ENCODE results near the gene RALGDS. TPM values are rescaled to one million over a fixed set of nuclear protein-coding genes. Genes with fewer than 3 reads are reported as not detected.

RALGDS gene
- total and polyA plus RNA-seq, 9 of the 15 experiments (the other 6 are each of a cell fraction or from before 2014, with no cell fraction given), result 0.75 to 43.3 (median 27.1) TPM

DNA sequence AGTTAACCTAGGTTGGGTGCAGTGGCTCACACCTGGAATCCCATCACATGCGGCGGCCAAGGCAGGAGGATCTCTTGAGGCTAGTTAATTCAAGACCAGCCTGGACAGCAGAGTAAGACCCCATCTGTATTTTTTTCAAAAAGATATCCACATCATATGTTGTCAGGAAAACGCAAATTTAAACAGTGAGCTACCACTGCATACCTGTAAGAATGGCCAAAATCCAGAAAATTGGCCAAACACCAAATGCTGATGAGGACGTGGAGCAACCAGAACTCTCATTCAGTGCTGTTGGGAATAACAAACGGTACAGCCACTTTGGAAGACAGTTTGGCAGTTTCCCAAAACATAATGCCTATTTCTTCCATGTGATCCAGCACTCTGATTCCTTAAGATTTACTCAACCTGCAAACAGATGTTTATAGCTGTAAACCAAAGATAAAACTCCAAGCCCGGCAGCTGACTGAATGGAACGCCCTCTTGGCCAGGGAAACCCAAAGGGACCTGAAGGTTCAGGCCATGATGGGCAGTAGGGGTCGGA is 46.9 kb downstream of the RALGDS start (continued):
- TF ChIP-seq MYC (IDR thresholded peaks at IDR 0.05; ENCODE audit: low read depth, low read length), result no peak
- no peak for TF ChIP-seq MYC (CRISPR knock-in tag; IDR thresholded peaks at IDR 0.05; ENCODE audit: borderline replicate concordance, low read depth)
- TF ChIP-seq SPI1 (IDR thresholded peaks at IDR 0.05; ENCODE audit: borderline replicate concordance, low read depth, low read length), result no peak
- no peak for TF ChIP-seq ZNF436 (CRISPR knock-in tag; IDR thresholded peaks at IDR 0.05)
- no peak for TF ChIP-seq KLF13 (tag; IDR thresholded peaks at IDR 0.05; ENCODE audit: borderline replicate concordance, low read depth)
- peak; percentile 77 to 80 for TF ChIP-seq KDM1A (IDR thresholded peaks at IDR 0.05)
- TF ChIP-seq TCF3 (CRISPR knock-in tag; IDR thresholded peaks at IDR 0.05), result peak; percentile 67
- no peak for TF ChIP-seq POLR2A (conservative IDR thresholded peaks at IDR 0.05)
- TF ChIP-seq, protein P1, sequence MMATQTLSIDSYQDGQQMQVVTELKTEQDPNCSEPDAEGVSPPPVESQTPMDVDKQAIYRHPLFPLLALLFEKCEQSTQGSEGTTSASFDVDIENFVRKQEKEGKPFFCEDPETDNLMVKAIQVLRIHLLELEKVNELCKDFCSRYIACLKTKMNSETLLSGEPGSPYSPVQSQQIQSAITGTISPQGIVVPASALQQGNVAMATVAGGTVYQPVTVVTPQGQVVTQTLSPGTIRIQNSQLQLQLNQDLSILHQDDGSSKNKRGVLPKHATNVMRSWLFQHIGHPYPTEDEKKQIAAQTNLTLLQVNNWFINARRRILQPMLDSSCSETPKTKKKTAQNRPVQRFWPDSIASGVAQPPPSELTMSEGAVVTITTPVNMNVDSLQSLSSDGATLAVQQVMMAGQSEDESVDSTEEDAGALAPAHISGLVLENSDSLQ (IDR thresholded peaks at IDR 0.05), result no peak
- TF ChIP-seq KAT7 (CRISPR knock-in tag; IDR thresholded peaks at IDR 0.05; ENCODE audit: borderline replicate concordance), result no peak
- TF ChIP-seq, protein P2, sequence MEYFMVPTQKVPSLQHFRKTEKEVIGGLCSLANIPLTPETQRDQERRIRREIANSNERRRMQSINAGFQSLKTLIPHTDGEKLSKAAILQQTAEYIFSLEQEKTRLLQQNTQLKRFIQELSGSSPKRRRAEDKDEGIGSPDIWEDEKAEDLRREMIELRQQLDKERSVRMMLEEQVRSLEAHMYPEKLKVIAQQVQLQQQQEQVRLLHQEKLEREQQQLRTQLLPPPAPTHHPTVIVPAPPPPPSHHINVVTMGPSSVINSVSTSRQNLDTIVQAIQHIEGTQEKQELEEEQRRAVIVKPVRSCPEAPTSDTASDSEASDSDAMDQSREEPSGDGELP (CRISPR knock-in tag; IDR thresholded peaks at IDR 0.05; ENCODE audit: borderline replicate concordance), result 0 out of 2 replicates have a peak, but pooled peaks have one; percentile 26
- TF ChIP-seq KAT8 (IDR thresholded peaks at IDR 0.05; ENCODE audit: low read depth), result no peak
- no peak for TF ChIP-seq RBM25 (IDR thresholded peaks at IDR 0.05; ENCODE audit: low read depth, low read length, severe bottlenecking)
- no peak for TF ChIP-seq DDX20 (tag; IDR thresholded peaks at IDR 0.05; ENCODE audit: low read depth)
- TF ChIP-seq MTA2 (IDR thresholded peaks at IDR 0.05; ENCODE audit: low read depth), result 0 out of 2 replicates have a peak, but pooled peaks have one; percentile 17
- no peak for TF ChIP-seq NCOA4 (IDR thresholded peaks at IDR 0.05; ENCODE audit: partially characterized antibody)
- no peak for TF ChIP-seq BRF1 (IDR thresholded peaks at IDR 0.05; ENCODE audit: borderline replicate concordance, extremely low read depth, insufficient read length)
- TF ChIP-seq TAL1 (IDR thresholded peaks at IDR 0.05), result peak; percentile 58
- TF ChIP-seq HDAC2 (IDR thresholded peaks at IDR 0.05), result 0 out of 2 replicates have a peak, but pooled peaks have one; percentile 42
- TF ChIP-seq RCOR1 (IDR thresholded peaks at IDR 0.05; ENCODE audit: borderline replicate concordance in 1 of 2, low read depth in 2 of 2, low read length in 2 of 2), result peak in 1 of 2 experiments; percentile 66; a peak in 2 of 4 replicates
- no peak for TF ChIP-seq KDM4B (IDR thresholded peaks at IDR 0.05; ENCODE audit: borderline replicate concordance in 2 of 2, low read depth in 1 of 2)
- no peak for TF ChIP-seq DACH1 (IDR thresholded peaks at IDR 0.05; ENCODE audit: partially characterized antibody)
- TF ChIP-seq, protein P3, sequence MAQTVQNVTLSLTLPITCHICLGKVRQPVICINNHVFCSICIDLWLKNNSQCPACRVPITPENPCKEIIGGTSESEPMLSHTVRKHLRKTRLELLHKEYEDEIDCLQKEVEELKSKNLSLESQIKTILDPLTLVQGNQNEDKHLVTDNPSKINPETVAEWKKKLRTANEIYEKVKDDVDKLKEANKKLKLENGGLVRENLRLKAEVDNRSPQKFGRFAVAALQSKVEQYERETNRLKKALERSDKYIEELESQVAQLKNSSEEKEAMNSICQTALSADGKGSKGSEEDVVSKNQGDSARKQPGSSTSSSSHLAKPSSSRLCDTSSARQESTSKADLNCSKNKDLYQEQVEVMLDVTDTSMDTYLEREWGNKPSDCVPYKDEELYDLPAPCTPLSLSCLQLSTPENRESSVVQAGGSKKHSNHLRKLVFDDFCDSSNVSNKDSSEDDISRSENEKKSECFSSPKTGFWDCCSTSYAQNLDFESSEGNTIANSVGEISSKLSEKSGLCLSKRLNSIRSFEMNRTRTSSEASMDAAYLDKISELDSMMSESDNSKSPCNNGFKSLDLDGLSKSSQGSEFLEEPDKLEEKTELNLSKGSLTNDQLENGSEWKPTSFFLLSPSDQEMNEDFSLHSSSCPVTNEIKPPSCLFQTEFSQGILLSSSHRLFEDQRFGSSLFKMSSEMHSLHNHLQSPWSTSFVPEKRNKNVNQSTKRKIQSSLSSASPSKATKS (CRISPR knock-in tag; IDR thresholded peaks at IDR 0.05), result no peak
- TF ChIP-seq, protein P4, sequence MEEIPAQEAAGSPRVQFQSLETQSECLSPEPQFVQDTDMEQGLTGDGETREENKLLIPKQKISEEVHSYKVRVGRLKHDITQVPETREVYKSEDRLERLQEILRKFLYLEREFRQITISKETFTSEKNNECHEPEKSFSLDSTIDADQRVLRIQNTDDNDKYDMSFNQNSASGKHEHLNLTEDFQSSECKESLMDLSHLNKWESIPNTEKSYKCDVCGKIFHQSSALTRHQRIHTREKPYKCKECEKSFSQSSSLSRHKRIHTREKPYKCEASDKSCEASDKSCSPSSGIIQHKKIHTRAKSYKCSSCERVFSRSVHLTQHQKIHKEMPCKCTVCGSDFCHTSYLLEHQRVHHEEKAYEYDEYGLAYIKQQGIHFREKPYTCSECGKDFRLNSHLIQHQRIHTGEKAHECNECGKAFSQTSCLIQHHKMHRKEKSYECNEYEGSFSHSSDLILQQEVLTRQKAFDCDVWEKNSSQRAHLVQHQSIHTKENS (CRISPR knock-in tag; IDR thresholded peaks at IDR 0.05), result no peak
- no peak for TF ChIP-seq EGR1 (conservative IDR thresholded peaks at IDR 0.05)
- TF ChIP-seq CBFA2T3 (IDR thresholded peaks at IDR 0.05), result peak; percentile 74
